22Rv1 (cell line): Measurements from ENCODE around the gene ACOXL.

Experiments
- H3K27ac ChIP-seq: fragments of 450-650 bp; 2 replicates; pipeline ENCODE4 v1.5.1; 2017
- ZFX ChIP-seq: fragments of 450-650 bp; IDR thresholded peaks from 2 replicates; pipeline ENCODE4 v1.6.1; 2017; ENCODE audit warnings: antibody characterized with exemption, borderline replicate concordance
- TF ChIP-seq, protein P1 (sequence below): fragments of 450-650 bp; IDR thresholded peaks from 2 replicates; pipeline ENCODE4 v1.5.1; 2017; ENCODE audit warnings: mild to moderate bottlenecking

Gene ACOXL

DNA sequence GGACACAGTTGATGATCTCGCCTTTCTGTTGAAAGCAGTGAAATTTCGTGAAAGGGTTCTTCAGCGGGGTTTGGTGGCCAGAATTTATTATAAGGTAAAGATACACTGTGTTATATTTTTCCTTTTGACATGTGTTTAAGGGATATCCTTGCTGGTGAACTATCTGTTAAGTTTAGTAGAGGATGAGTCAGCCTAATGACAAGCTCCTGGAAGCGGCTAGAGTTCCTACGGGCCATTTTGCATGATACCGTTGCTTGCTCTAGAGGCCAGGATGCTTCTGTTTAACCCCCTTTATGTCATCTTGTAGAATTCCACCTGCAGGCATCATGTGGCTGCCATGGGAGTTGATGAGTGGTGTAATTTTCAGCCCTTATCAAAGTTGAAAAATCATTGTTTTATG, 263.5 kb downstream of the ACOXL start:
- TF ChIP-seq ZFX = no peak
- TF ChIP-seq, protein P1, sequence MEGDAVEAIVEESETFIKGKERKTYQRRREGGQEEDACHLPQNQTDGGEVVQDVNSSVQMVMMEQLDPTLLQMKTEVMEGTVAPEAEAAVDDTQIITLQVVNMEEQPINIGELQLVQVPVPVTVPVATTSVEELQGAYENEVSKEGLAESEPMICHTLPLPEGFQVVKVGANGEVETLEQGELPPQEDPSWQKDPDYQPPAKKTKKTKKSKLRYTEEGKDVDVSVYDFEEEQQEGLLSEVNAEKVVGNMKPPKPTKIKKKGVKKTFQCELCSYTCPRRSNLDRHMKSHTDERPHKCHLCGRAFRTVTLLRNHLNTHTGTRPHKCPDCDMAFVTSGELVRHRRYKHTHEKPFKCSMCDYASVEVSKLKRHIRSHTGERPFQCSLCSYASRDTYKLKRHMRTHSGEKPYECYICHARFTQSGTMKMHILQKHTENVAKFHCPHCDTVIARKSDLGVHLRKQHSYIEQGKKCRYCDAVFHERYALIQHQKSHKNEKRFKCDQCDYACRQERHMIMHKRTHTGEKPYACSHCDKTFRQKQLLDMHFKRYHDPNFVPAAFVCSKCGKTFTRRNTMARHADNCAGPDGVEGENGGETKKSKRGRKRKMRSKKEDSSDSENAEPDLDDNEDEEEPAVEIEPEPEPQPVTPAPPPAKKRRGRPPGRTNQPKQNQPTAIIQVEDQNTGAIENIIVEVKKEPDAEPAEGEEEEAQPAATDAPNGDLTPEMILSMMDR = no peak
- no peak overlapping the region for H3K27ac ChIP-seq

DNA sequence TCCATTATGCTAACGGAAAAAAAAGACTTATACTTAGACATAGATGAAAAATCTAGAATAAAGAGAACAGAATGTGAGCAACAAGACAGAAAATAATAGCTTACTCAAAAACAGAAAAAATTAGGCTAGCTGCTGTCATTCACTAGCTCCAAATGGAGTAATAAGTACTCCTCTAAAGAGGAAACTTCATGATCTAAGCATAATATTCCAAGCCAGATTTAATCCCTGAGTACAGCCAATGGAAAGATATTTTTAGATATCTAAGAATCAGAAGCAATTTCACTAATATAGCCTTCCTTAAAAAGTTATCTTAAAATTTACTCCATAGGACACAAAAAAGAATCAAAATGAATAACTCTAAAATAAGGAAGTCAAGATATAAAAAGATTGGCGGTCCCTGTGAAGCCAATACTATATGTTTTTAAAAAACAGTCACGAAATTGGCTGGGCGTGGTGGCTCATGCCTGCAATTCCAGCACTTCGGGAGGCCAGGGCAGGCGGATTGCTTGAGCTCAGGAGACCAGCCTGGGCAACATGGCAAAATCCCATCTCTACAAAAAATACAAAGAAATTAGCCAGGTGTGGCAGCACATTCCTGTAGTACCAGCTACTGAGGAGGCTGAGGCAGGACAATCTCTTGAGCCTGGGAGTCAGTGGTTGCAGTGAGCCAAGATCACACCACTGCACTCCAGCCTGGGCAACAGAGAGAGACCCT, 265.1 kb downstream of the ACOXL start:
- TF ChIP-seq ZFX = no peak
- TF ChIP-seq, protein P1 = no peak

DNA sequence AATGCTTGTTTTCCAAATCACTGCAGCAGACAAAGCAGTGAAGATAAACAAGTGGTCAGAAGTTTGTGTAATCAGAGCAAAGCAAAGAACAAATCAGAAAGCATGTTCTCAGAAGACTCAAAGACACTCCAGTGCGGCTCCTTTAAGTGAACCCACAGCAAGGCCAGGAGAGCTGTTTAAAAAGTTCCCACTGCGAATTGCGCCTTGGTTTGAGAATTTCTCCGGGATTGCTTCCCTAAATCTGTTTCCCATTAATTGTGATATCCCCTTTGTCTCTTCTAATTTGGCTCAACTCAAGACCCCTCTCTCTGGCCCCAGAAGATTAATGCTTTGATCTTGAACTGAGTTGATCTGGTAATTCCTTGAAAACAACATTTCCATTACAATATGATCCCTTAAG, 265.9 kb downstream of the ACOXL start:
- no peak overlapping the region for H3K27ac ChIP-seq
- TF ChIP-seq, protein P1 = no peak
- no peak for TF ChIP-seq ZFX

More for the DNA sequence above, 265.1 kb downstream of the ACOXL start:
- H3K27ac ChIP-seq = no peak overlapping the region

DNA sequence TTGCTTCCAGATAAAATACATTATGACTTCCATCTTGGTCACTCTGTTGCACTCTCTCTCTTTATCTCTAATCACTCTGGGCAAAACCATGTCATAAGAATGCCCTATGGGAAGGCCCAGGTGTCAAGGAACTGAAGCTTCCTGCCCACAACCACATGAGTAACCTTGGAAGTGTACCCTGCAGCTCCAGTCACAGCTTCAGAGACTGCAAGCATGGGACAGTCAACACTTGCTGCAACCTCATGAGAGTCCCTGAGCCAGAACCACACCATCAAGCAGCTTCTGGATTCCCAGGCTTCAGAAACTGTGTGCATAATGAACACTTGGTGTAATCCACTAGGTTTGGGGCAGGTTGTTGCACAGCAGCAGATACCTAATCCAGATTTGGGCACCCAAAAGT, 267.3 kb downstream of the ACOXL start:
- H3K27ac ChIP-seq = no peak overlapping the region
- TF ChIP-seq, protein P1 = no peak
- no peak for TF ChIP-seq ZFX

DNA sequence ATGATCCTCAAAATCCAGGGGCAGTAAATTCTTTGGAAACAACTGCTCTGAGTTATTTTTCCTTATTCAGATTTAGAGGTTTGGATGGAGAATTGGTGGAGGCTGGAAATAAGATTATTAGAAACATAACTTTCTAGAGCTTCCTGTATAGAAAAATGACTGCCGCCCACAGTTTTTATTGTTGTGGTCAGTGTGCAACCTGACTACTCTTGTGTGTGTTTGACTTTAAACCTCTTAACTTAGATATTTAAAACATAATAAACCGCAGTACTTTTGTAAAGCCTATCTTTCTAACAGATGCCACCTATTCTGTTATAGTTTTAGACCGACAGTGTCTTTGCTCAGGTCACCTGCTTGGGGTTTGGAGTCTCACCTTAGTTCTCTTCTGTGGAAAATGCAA, 272.9 kb downstream of the ACOXL start:
- TF ChIP-seq ZFX = no peak
- TF ChIP-seq, protein P1 = no peak
- no peak overlapping the region for H3K27ac ChIP-seq

DNA sequence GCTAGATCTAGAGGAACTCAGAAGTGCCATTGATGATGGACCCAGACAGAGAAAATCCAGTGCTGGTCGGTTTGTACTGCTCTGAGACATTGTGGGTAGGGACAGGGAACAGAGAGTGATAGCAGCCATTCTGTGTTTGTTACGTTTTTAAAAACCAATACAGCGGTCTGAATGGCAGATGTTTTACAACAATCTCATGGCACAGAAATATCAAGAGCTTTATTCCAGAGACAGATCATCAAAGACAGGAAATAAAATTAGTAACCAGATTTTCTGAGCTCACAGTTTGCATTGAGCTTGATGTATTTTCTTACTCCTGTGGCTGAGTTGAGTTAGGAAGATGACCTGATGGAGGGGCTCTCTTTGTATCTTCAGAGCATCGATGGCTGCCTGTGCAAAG, 273.4 kb downstream of the ACOXL start:
- TF ChIP-seq ZFX = no peak
- TF ChIP-seq, protein P1 = no peak
- no peak overlapping the region for H3K27ac ChIP-seq

DNA sequence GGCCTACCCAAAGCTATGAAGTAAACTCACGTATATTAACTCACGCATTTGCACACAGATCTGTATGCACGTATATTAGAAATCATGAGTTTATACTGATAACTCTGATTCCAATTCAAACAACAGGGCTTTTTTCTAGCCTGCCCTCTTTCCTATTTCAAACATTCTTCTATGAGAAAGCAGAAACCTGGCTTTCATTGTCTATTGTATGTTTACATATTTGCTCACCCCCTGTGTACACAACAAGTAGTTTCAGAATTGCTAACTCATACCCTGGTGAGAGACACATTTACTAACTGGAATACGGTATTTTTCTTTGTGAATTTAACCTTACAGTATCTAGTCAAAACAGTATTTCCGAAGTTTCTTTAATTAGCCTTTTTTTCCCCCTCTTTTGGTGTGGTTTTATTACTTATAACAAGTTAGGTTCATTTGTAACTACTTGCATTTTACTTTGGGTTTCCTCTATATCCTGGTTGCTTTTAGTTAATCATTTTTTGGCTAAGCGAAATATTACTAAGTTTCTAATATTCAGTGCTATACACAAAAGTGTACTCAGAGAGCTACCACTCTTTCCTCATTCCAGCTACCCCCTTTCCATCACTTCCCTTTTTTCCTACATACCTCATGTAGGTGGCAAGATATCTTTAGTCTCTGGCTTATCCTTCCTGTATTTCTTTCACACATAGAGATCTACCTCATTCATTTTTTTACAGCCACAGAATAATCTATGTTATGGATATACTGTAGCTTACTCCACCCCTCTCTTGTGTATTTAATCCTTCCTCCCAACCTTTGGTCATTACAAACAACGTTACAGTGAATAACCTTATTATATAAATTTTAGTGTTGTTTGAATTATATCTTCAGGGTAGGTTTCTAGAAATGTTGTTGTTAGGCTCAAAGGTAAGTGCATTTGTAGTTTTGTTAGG, 275.6 kb downstream of the ACOXL start:
- no peak overlapping the region for H3K27ac ChIP-seq
- TF ChIP-seq, protein P1 = no peak
- TF ChIP-seq ZFX = no peak
